HCT116 (cell line): ENCODE results near the gene MGAM2. TPM values are rescaled to one million over a fixed set of nuclear protein-coding genes. Genes with fewer than 3 reads are reported as not detected.

ENCODE experiments used
- ATAC-seq: fragments of 200-7000 bp; cut with Tn5 transposase; 2 replicates; pipeline ENCODE4 v1.9.1; 2020; ENCODE audit warnings: mild to moderate bottlenecking, moderate library complexity
- BruUV-seq: library from RNA; stranded (reverse); fragments of 400-500 nt; replicated peaks from 2 replicates; lab custom pipeline; 2021; lab: Mats Ljungman, UMichigan
- CTCF ChIA-PET: fragments of 300-600 bp; sonication (Branson Sonifier 250); formaldehyde crosslinking; loops from one replicate; lab custom pipeline; 2021; ENCODE audit warnings: antibody characterized with exemption; lab: Charles Lee
- POLR2A ChIA-PET: fragments of 300-600, 350-600 bp; sonication (Branson Sonifier 250); formaldehyde crosslinking; loops from one replicate; lab custom pipeline; 2021; ENCODE audit warnings: antibody characterized with exemption; lab: Charles Lee
- RAD21 ChIA-PET, 2 experiments: fragments of 300-600 bp; sonication (Branson Sonifier 250); formaldehyde crosslinking; loops; one replicate each; lab custom pipeline; 2023; ENCODE audit warnings: low total read pairs in 2 of 2; ENCODE audit not compliant: uncharacterized antibody in 2 of 2, unreplicated experiment in 2 of 2, low non-redundant PET in 1 of 2; lab: Charles Lee
- DNase-seq: peaks from one replicate; pipeline ENCODE4 v3.0.0-alpha.2; 2010; ENCODE audit warnings: low read depth, low spot score
- H2AFZ ChIP-seq: fragments of 200-600 bp; shearing (Covaris generic), sonication (generic); 2 replicates; pipeline ENCODE4 v1.6.1; 2017; ENCODE audit warnings: low read depth, mixed run types, mixed read lengths, antibody characterized with exemption, low read length; ENCODE audit not compliant: poor library complexity, severe bottlenecking
- H3K27ac ChIP-seq: 2 replicates; pipeline ENCODE4 v1.5.1; 2012; ENCODE audit warnings: low read depth, low read length
- H3K27me3 ChIP-seq: fragments of 200-600 bp; sonication (generic); 2 replicates; pipeline ENCODE4 v1.6.1; 2016; ENCODE audit warnings: mixed run types, low read length, mixed read lengths; ENCODE audit not compliant: insufficient read depth
- H3K36me3 ChIP-seq, 2 experiments: fragments of 200-500 bp in 1 of 2; fragments of 200-600 bp in 1 of 2; sonication (Bioruptor generic) in 1 of 2; sonication (generic) in 1 of 2; 2 replicates each; pipeline versions ENCODE4 v1.5.1 to v1.6.1; 2014 to 2016; ENCODE audit warnings: low read length in 2 of 2, inconsistent platforms in 1 of 2, mixed read lengths in 1 of 2, mixed run types in 1 of 2; ENCODE audit not compliant: insufficient read depth in 2 of 2, control insufficient read depth in 1 of 2
- H3K4me1 ChIP-seq, 2 experiments: fragments of 200-600 bp in 1 of 2; sonication (generic) in 1 of 2; 2 replicates each; pipeline versions ENCODE4 v1.5.1 to v1.6.1; 2012 to 2017; ENCODE audit warnings: low read length in 2 of 2, inconsistent platforms in 1 of 2, mild to moderate bottlenecking in 1 of 2, mixed read lengths in 1 of 2, mixed run types in 1 of 2, moderate library complexity in 1 of 2; ENCODE audit not compliant: insufficient read depth in 2 of 2, control insufficient read depth in 1 of 2
- H3K4me2 ChIP-seq: fragments of 200-600 bp; sonication (generic); 2 replicates; pipeline ENCODE4 v1.6.1; 2017; ENCODE audit warnings: mixed run types, low read length, mixed read lengths
- H3K4me3 ChIP-seq, 2 experiments: fragments of 200-600 bp in 1 of 2; sonication (generic) in 1 of 2; replicated peaks in 1 of 2; 2 replicates each; pipeline ENCODE4 v1.5.1; 2011 to 2016; ENCODE audit warnings: low read length in 2 of 2, control low read depth in 1 of 2, low read depth in 1 of 2, mild to moderate bottlenecking in 1 of 2, mixed read lengths in 1 of 2, mixed run types in 1 of 2
- H3K79me2 ChIP-seq: fragments of 200-600 bp; sonication (generic); 2 replicates; pipeline ENCODE4 v1.6.1; 2017; ENCODE audit warnings: mild to moderate bottlenecking, mixed run types, low read length, moderate library complexity, mixed read lengths; ENCODE audit not compliant: insufficient read depth
- H3K9ac ChIP-seq: fragments of 200-600 bp; sonication (generic); 2 replicates; pipeline ENCODE4 v1.6.1; 2016; ENCODE audit warnings: low read length, mixed read lengths
- H3K9me2 ChIP-seq: fragments of 200-600 bp; sonication (generic), shearing (Covaris generic); 2 replicates; pipeline ENCODE4 v1.6.1; 2017; ENCODE audit warnings: mixed run types, mild to moderate bottlenecking, moderate library complexity; ENCODE audit not compliant: insufficient read depth
- H3K9me3 ChIP-seq, 2 experiments: fragments of 200-500 bp in 1 of 2; fragments of 200-600 bp in 1 of 2; sonication (Bioruptor generic) in 1 of 2; sonication (generic) in 1 of 2; 2 replicates each; pipeline ENCODE4 v1.6.1; 2014 to 2017; ENCODE audit warnings: low read length in 2 of 2, mixed read lengths in 2 of 2, inconsistent platforms in 1 of 2, low read depth in 1 of 2, mild to moderate bottlenecking in 1 of 2, mixed run types in 1 of 2, moderate library complexity in 1 of 2; ENCODE audit not compliant: control insufficient read depth in 1 of 2, insufficient read depth in 1 of 2
- H4K20me1 ChIP-seq: fragments of 200-600 bp; sonication (generic), shearing (Covaris generic); 2 replicates; pipeline ENCODE4 v1.6.1; 2017; ENCODE audit warnings: mixed run types, mild to moderate bottlenecking, moderate library complexity; ENCODE audit not compliant: insufficient read depth
- CBX3 ChIP-seq: IDR thresholded peaks from 2 replicates; pipeline ENCODE4 v1.6.1; 2012; ENCODE audit warnings: low read depth
- EZH2 ChIP-seq: fragments of 200-600 bp; sonication (generic); IDR thresholded peaks from 2 replicates; pipeline ENCODE4 v1.6.1; 2017; ENCODE audit warnings: antibody characterized with exemption, mixed run types
- RAD21 ChIP-seq: IDR thresholded peaks from 2 replicates; pipeline ENCODE4 v1.6.1; 2012; ENCODE audit warnings: low read depth, mild to moderate bottlenecking
- REST ChIP-seq: IDR thresholded peaks from 2 replicates; pipeline ENCODE4 v1.6.1; 2012; ENCODE audit warnings: low read depth
- intact Hi-C: fragments of 100-400 bp; cut with micrococcal nuclease; formaldehyde crosslinking; loops from 2 replicates; pipeline ENCODE4 v1.10.0; 2022
- total RNA-seq: library from RNA; stranded (reverse); gene quantifications from one replicate; pipeline ENCODE4 v1.2.1, GENCODE V29; 2021; ENCODE audit not compliant: unreplicated experiment

The MGAM2 gene
- total RNA-seq, 1 experiment from 2014 or later, result 0.05 TPM

GRCh38 chr7:142139597-142140400 lies 28.3 kb downstream of the MGAM2 start:
- H3K27me3 ChIP-seq, result peaks cover 5% of the 10 kb centered on the region; the same call in 1 of the 2 replicates
- no peaks in the 10 kb centered on the region for H3K9me3 ChIP-seq
- H3K79me2 ChIP-seq, result no peaks in the 10 kb centered on the region
- no peaks in the 10 kb centered on the region for H3K4me1 ChIP-seq
- H3K36me3 ChIP-seq, result no peaks in the 10 kb centered on the region
- CTCF ChIA-PET, result interaction anchor here (1.5 kb wide), 1 partner anchor 14 kb away, joined by 4 read pairs; no protein-coding TSS in a partner anchor
- TF ChIP-seq CBX3, result no peak
- no peak for TF ChIP-seq RAD21
- no peak for TF ChIP-seq EZH2
- TF ChIP-seq REST, result no peak
- DNase-seq (no peak), ATAC-seq (no peak)
- H3K4me3 ChIP-seq, result no peak overlapping the region
- H3K27ac ChIP-seq, result no peak overlapping the region
- H3K4me2 ChIP-seq, result no peak overlapping the region
- H3K9ac ChIP-seq, result no peak overlapping the region
- no peaks in the 10 kb centered on the region for H4K20me1 ChIP-seq
- POLR2A ChIA-PET, result no interaction called here
- RAD21 ChIA-PET, result no interaction called here
- no TSS peak for BruUV-seq
- intact Hi-C loops, result no loop called here
- no peak overlapping the region for H2AFZ ChIP-seq
- no peaks in the 10 kb centered on the region for H3K9me2 ChIP-seq
